ENCODE measurements around the gene COL19A1. TPM values are rescaled to one million over a fixed set of nuclear protein-coding genes. Genes with fewer than 3 reads are reported as not detected.
"Not testable (repeated sequence)": the region's sequence is repeated elsewhere in the genome, so short reads cannot be mapped to it uniquely, and the experiment has no call there.

The COL19A1 gene
- total RNA-seq, 1 donor: 9.1 TPM

DNA sequence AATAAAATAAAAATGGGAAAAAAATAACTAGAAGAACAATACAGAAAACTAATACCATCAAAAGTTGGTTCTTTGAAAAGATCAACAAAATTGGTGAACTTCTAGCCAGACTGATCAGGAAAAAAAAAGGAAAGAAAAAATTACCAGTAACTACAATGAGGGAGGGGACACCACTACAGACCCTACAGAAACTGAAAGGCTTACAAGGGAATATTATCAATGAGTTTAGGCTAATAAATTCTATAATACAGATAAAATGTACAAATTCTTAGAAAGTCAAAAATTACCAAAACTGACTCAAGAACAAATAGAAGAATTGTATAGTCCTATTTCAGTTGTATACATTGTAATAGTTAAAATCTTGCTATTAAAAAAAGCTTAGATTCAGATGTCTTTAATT lies 141.8 kb downstream of the COL19A1 start:
- peaks cover 13% of the 10 kb centered on the region for H3K9me3 ChIP-seq (ENCODE audit: low read depth, low read length)
- H3K27me3 ChIP-seq (ENCODE audit: insufficient read depth, low read length): no peaks in the 10 kb centered on the region
- H3K4me1 ChIP-seq (ENCODE audit: insufficient read depth, low read length): no peaks in the 10 kb centered on the region
- H3K4me3 ChIP-seq (ENCODE audit: low read length): no peak overlapping the region

DNA sequence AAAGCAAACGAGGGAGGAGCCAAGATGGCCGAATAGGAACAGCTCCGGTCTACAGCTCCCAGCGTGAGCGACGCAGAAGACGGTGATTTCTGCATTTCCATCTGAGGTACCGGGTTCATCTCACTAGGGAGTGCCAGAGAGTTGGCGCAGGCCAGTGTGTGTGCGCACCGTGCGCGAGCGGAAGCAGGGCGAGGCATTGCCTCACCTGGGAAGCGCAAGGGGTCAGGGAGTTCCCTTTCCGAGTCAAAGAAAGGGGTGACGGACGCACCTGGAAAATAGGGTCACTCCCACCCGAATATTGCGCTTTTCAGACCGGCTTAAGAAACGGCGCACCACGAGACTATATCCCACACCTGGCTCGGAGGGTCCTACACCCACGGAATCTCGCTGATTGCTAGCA lies 144.0 kb downstream of the COL19A1 start:
- H3K4me1 ChIP-seq (ENCODE audit: insufficient read depth, low read length); H3K27me3 ChIP-seq (ENCODE audit: insufficient read depth, low read length); H3K4me3 ChIP-seq (ENCODE audit: low read length): not testable (repeated sequence)
- H3K9me3 ChIP-seq (ENCODE audit: low read depth, low read length): peaks cover 13% of the 10 kb centered on the region

DNA sequence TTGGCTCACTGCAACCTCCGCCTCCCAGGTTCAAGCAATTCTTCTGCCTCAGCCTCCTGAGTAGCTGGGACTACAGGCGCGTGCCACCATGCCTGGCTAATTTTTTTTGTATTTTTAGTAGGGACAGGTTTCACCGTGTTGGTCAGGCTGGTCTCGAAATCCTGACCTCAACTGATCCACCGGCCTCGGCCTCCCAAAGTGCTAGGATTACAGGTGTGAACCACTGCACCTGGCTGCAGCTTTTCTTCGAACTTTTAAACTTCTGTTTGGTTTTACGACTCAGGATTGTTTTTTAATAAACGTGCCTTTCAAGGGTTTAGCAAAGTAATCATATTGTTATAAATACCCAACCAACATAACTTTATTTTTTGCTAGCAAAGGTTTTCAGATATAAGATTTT lies 156.8 kb downstream of the COL19A1 start:
- not testable (repeated sequence) for H3K4me1 ChIP-seq (ENCODE audit: insufficient read depth, low read length); H3K27me3 ChIP-seq (ENCODE audit: insufficient read depth, low read length); H3K4me3 ChIP-seq (ENCODE audit: low read length); H3K9me3 ChIP-seq (ENCODE audit: low read depth, low read length)

DNA sequence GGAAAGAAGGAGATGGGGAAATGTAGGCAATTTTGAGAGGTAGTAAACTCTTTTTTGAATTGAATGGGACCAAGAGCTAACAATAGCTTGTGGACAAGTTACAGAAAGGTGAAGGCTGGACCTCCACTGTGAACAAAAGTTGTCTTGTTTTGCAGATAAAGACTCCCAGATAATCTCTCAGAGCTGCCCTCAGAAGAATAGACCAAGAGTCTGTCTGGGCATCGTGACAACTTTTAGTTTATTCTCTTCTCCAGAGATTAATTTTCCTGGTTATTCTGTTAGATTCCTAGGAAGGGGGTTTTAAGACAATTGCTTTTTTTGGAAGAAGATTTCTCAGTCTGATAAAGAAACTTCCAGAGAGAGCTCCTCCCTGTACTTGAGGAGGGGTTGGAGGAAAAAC lies 161.9 kb downstream of the COL19A1 start:
- Histone ChIP-seq H3K9me3 (ENCODE audit: low read depth, low read length) (no peaks in the 10 kb centered on the region), H3K27me3 (ENCODE audit: insufficient read depth, low read length) (no peaks in the 10 kb centered on the region), H3K4me3 (ENCODE audit: low read length) (no peak overlapping the region), H3K4me1 (ENCODE audit: insufficient read depth, low read length) (no peaks in the 10 kb centered on the region)

DNA sequence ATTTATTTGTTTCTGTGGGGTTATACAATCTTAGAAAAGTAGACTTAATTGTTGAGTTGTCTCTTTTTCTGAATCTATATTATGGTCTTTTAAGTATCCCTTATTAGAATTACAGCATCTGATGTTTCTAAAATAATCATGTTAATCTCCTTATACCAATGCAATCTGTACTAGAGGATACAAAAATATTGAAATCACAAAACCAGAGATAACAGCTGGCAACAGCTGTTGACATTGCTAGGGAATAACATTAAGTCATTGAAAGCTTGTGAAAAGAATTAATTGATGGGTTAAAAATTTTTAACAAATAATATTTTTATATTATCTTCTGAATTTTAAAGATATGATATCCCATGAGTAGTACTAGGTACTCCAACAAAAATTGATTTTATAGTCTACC lies 162.6 kb downstream of the COL19A1 start:
- no peaks in the 10 kb centered on the region for H3K4me1 ChIP-seq (ENCODE audit: insufficient read depth, low read length)
- no peaks in the 10 kb centered on the region for H3K27me3 ChIP-seq (ENCODE audit: insufficient read depth, low read length)
- H3K4me3 ChIP-seq (ENCODE audit: low read length): no peak overlapping the region
- no peaks in the 10 kb centered on the region for H3K9me3 ChIP-seq (ENCODE audit: low read depth, low read length)

DNA sequence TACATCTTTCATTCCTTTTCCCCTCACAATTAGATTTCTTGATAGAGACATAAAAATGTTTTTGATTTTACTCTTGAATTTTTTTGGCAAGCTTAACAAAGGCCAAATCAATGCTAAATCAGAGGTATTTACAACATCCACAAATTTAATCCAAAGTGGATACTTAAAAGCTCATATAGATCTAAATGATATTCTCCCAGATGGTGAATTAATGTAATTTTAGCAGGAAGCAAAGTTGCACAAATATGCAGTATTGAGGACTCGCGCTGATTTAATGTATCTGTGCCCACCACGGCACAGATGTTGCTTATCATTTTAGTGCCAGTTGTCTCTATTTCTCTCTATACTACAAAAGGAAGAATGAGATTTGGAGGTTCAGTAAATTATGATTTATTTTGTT lies 167.4 kb downstream of the COL19A1 start:
- Histone ChIP-seq H3K9me3 (ENCODE audit: low read depth, low read length) (no peaks in the 10 kb centered on the region), H3K4me1 (ENCODE audit: insufficient read depth, low read length) (no peaks in the 10 kb centered on the region), H3K4me3 (ENCODE audit: low read length) (no peak overlapping the region), H3K27me3 (ENCODE audit: insufficient read depth, low read length) (no peaks in the 10 kb centered on the region)

DNA sequence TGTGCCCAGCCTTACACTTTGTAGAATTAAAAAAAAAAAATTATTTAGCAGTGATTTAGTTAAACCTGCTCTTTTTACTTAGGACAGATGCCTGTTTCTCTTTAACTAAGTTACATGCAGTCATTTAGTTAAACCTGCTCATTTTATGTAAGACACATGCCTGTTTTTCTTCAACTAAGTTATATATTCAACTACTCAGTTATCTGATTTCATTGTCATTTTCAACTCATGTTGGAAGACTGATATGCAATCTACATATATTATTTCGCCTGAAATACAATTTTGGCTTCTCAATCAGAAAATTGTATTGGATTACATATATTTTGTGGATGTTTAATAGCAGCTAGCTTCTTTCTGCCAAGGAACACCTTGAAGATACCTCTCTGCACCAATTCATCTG lies 171.1 kb downstream of the COL19A1 start:
- Histone ChIP-seq H3K27me3 (ENCODE audit: insufficient read depth, low read length) (no peaks in the 10 kb centered on the region), H3K4me1 (ENCODE audit: insufficient read depth, low read length) (no peaks in the 10 kb centered on the region), H3K9me3 (ENCODE audit: low read depth, low read length) (no peaks in the 10 kb centered on the region), H3K4me3 (ENCODE audit: low read length) (no peak overlapping the region)

DNA sequence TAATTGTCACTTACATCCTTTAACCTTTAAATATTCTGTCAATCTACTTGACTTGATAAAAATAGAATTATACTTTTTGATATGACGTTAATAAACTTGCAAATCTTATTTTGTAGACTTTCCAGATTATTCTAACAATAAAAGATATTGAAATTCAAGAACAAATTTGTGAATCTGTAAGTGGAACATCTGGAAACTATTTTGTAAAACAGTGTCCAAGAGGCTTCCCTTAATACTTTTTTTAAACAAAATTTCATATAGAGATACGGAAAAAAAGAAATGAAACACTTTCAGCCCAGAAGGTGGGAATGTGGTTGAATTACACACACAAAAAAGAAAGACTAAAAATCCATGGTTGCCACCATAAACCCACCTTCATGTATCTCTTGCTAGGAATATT lies 174.4 kb downstream of the COL19A1 start:
- Histone ChIP-seq H3K9me3 (ENCODE audit: low read depth, low read length) (no peaks in the 10 kb centered on the region), H3K4me1 (ENCODE audit: insufficient read depth, low read length) (no peaks in the 10 kb centered on the region), H3K4me3 (ENCODE audit: low read length) (no peak overlapping the region), H3K27me3 (ENCODE audit: insufficient read depth, low read length) (no peaks in the 10 kb centered on the region)

DNA sequence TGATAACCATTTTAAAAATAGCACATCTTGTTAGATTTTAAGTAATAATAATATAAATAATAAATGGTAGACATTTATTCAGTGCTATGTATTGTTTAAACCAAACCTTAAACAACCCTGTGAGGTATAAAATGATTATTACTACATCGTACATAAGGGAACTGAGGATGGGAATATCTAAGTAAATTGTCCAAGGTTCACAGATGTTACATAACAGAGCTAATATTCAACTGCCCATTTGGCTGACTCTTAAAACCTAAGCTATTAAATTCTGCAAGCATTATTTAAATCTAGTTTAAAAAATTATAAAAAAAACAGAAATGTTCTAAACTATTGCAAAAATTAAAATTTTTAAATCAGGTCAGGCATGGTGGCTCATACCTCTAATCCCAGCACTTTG lies 175.1 kb downstream of the COL19A1 start:
- H3K4me1 ChIP-seq (ENCODE audit: insufficient read depth, low read length): no peaks in the 10 kb centered on the region
- H3K27me3 ChIP-seq (ENCODE audit: insufficient read depth, low read length): no peaks in the 10 kb centered on the region
- no peak overlapping the region for H3K4me3 ChIP-seq (ENCODE audit: low read length)
- H3K9me3 ChIP-seq (ENCODE audit: low read depth, low read length): no peaks in the 10 kb centered on the region

DNA sequence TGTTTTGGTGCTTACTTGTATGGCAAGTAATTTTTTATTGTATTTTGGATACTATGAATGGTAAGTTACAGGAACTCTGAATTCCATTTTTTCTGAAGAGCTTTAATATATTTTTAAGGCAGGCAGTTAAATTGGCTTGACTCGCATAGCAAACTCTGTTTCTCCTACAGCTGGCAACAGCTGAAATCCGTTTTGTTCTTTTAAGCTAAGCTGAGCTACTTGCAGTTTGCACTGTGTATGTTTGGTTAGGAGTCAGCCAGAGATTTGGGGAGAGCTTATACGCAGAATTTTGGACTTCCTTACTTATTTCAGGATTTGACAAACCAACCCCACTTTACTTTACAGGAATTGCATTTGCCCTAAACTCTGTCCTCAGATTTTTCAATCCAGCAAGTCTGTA lies 179.1 kb downstream of the COL19A1 start:
- H3K9me3 ChIP-seq (ENCODE audit: low read depth, low read length): no peaks in the 10 kb centered on the region
- H3K27me3 ChIP-seq (ENCODE audit: insufficient read depth, low read length): no peaks in the 10 kb centered on the region
- H3K4me1 ChIP-seq (ENCODE audit: insufficient read depth, low read length): no peaks in the 10 kb centered on the region
- H3K4me3 ChIP-seq (ENCODE audit: low read length): no peak overlapping the region

DNA sequence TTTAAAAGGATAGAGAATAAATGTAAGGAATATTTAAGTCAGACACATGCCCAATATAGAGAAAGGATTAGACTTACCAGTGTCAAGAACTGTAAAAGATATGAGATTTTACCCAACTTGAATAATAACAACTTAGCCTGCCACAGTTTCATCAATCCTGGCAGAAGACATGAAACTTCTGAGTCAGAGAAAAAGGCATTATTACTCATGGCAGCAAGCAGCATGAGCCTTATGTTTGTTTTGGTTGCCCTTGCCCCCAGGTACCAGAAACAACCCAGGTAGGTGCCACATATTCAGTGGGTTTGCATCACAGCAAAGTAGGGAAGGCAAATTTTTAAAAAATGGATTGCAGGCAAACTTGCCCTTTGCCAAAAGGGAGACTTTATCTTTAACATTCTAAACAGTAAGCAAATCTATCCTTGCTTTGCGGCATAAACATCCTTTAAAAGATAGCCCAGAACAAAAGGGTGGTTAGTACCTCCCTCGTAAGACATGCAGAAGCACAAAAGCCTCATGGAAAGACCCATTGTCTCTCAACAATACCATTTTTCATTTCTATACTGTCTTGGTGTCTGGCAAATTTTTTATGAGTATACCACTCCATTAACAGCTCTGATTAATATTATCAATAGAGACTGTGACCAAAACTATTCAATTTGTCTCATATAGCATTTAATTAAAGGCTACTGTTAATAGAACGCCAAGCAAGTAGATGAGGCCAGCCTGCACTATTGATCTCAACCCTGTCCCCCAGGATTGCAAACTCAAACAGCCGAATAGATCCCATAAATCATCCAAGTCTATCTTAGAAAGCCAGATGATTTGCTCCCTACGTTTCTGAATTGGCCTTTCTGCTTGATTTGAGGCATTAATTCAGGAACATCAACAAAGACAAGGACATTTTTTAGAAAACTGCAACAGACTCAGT lies 185.1 kb downstream of the COL19A1 start:
- H3K9me3 ChIP-seq (ENCODE audit: low read depth, low read length): no peaks in the 10 kb centered on the region
- no peaks in the 10 kb centered on the region for H3K4me1 ChIP-seq (ENCODE audit: insufficient read depth, low read length)
- no peaks in the 10 kb centered on the region for H3K27me3 ChIP-seq (ENCODE audit: insufficient read depth, low read length)
- no peak overlapping the region for H3K4me3 ChIP-seq (ENCODE audit: low read length)

DNA sequence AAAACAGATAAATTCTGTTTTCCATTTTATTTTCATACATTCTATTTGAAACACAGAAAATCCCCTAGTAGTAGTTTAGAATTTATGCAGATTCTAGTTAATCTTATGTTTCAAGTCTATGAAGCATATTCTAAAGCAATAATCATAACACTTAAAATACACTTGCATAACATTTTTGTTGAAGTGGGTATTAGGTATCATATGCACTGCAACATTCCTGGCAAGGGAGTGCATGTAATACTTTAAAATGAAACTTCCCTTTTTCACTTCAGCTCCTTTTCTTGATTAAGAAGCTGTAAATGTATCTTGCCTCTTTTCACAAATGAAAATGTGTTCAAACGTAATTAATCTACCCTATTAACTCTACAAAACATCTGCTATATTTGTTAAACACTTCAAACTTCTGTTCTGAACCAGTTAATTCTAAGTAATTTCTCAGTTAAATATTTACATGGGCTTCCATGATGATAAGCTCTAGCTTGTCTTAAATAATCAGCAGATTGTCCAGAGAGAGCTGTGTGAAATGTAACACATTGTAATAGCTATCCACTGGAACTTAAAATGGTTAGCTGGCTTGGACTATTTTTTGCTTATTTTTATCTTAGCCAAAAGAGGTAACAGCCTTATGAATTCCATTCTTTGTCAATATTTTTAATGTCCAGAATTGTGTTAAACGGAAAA lies 192.8 kb downstream of the COL19A1 start:
- Histone ChIP-seq H3K9me3 (ENCODE audit: low read depth, low read length) (no peaks in the 10 kb centered on the region), H3K27me3 (ENCODE audit: insufficient read depth, low read length) (no peaks in the 10 kb centered on the region), H3K4me3 (ENCODE audit: low read length) (no peak overlapping the region), H3K4me1 (ENCODE audit: insufficient read depth, low read length) (no peaks in the 10 kb centered on the region)

DNA sequence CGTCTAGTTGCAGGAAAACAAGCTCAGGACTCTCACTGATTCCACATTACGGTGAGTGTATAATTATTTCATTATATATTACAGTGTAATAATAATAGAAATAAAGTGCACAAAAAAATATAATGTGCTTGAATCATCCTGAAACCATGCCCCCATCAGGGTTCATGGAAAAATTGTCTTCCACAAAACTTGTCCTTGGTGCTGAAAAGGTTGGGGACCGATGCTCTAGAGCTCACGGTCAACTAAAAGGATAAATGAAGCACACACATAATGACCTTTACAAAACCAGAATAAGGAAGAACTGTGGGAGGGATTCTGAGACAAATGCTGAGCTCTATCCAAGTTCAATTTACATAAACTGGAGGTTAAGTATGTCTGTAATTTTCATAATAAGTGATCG lies 194.3 kb downstream of the COL19A1 start:
- no peaks in the 10 kb centered on the region for H3K27me3 ChIP-seq (ENCODE audit: insufficient read depth, low read length)
- H3K4me1 ChIP-seq (ENCODE audit: insufficient read depth, low read length): no peaks in the 10 kb centered on the region
- no peak overlapping the region for H3K4me3 ChIP-seq (ENCODE audit: low read length)
- no peaks in the 10 kb centered on the region for H3K9me3 ChIP-seq (ENCODE audit: low read depth, low read length)

DNA sequence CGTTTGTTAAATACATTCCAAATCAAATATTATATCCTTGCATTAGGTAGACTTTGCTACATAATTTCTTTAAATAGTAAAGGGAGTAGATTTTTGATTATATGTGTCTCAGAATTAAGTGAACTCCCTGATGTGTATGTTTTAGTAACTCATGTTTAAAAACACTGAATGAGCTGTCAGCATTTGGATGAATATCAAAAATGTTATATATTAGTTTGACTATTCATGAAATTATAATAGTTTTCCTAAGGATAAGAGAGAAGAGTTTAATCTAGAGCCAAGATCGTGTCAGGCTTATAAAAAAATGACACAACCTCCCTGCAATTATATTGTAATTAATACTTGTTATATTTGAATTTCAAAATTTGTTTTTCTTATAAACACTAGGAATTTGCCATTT lies 195.2 kb downstream of the COL19A1 start:
- no peaks in the 10 kb centered on the region for H3K27me3 ChIP-seq (ENCODE audit: insufficient read depth, low read length)
- no peaks in the 10 kb centered on the region for H3K4me1 ChIP-seq (ENCODE audit: insufficient read depth, low read length)
- no peak overlapping the region for H3K4me3 ChIP-seq (ENCODE audit: low read length)
- no peaks in the 10 kb centered on the region for H3K9me3 ChIP-seq (ENCODE audit: low read depth, low read length)

DNA sequence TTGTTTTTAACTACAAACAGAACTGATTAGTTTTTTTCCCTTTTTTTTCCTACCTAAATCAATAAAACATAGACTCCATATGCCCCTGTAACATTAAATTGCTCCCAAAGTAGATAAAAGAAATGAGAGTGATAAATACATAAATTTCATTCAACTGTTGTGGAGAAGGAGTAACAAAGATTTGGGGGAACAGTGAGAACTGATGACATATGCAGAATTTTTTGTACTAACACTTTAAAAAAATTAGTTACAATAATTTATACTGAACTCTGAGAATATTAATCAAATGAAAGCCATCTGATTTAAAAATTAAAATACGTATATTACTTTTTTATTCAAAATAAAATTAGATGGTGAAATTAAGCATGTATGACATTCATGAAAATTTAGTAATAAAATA lies 195.7 kb downstream of the COL19A1 start:
- no peaks in the 10 kb centered on the region for H3K9me3 ChIP-seq (ENCODE audit: low read depth, low read length)
- no peaks in the 10 kb centered on the region for H3K4me1 ChIP-seq (ENCODE audit: insufficient read depth, low read length)
- H3K4me3 ChIP-seq (ENCODE audit: low read length): no peak overlapping the region
- no peaks in the 10 kb centered on the region for H3K27me3 ChIP-seq (ENCODE audit: insufficient read depth, low read length)

All from mononuclear cell (primary cell).